GM12891 (cell line): ENCODE results near the gene MED13L.

Experiments used
- PAX5 ChIP-seq: IDR thresholded peaks from 2 replicates; pipeline ENCODE4 v1.6.1; 2011; ENCODE audit warnings: low read length, moderate library complexity, mild to moderate bottlenecking; ENCODE audit not compliant: insufficient read depth, severe bottlenecking
- POLR2A ChIP-seq: IDR thresholded peaks from 2 replicates; pipeline ENCODE4 v1.6.1; 2011; ENCODE audit warnings: low read depth, low read length, control low read depth
- POLR2AphosphoS5 ChIP-seq: IDR thresholded peaks from 2 replicates; pipeline ENCODE4 v1.6.1; 2011; ENCODE audit warnings: low read depth, low read length, control low read depth
- POU2F2 ChIP-seq: IDR thresholded peaks from 2 replicates; pipeline ENCODE4 v1.6.1; 2011; ENCODE audit warnings: low read depth, mild to moderate bottlenecking, control low read depth, low read length, moderate library complexity
- SPI1 ChIP-seq: IDR thresholded peaks from 2 replicates; pipeline ENCODE4 v1.6.1; 2011; ENCODE audit warnings: low read depth, low read length, control low read depth
- TAF1 ChIP-seq: IDR thresholded peaks from 2 replicates; pipeline ENCODE4 v1.6.1; 2011; ENCODE audit warnings: low read depth, low read length, control low read depth

DNA sequence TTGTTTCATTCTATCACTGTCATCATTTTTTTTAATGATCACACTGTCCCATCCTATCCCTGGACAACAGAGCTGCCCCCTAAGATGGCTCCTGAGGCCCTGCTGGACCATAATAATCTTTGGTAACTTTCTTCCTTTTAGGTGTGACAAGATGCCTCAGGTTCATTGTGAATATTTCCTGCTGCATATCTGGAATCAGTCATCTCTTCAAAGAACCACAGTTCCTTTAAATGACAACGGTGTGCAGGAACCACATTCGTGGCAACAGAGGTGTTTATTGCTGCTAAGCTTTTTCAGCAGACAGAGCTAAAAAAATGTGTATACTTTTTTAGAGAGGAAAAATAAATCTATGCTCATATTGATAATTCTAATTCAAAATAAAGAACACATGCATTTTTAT, 312.9 kb downstream of the MED13L start:
- TF ChIP-seq SPI1: no peak
- TF ChIP-seq POLR2AphosphoS5: no peak
- TF ChIP-seq TAF1: no peak
- TF ChIP-seq POLR2A: no peak
- no peak for TF ChIP-seq POU2F2
- no peak for TF ChIP-seq PAX5
